ENCODE measurements around the gene CGAS.
A peak's percentile ranks its signal among the peaks of the same experiment; 100 is the strongest.
"Not testable (repeated sequence)": the region's sequence is repeated elsewhere in the genome, so short reads cannot be mapped to it uniquely, and the experiment has no call there.

CGAS gene

DNA sequence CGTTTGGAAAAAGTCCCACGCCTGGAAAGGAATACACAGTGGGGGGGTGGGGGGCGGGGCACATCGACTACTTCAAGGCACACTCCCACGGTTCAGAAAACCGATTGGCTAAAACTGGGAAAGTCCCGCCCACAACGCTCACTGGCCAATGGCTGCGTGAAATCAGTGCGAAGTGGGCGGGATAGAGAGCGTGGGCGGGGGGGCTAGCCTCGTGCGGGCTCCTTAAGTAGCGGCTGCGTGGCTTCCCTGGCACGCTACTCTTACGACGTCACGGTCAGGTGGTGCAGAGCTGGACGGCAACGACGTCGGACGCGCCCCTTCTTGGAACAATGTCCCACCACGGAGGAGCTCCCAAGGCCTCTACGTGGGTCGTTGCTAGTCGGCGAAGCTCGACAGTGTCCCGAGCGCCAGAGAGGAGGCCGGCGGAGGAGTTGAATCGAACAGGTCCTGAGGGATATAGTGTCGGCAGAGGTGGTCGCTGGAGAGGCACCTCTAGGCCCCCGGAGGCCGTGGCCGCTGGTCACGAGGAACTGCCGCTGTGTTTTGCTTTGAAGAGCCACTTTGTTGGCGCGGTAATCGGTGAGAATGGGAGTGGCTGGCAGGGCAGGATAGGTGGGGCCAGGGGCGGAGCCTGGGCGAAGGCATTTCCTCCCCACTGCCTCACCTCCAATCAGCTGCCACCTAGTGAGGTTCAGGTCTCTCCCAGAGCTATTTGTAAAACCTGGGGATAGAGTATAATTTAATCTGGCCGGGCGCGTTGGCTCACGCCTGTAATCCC lies 57.3 kb downstream of the CGAS start, which contains the start of gene DDX43:
Gene DDX43, plus strand, starts transcription at position 252 of the 778 bp plus-strand sequence. Its CDS starts 78 bp downstream, at position 330.
- peak; percentile 80 for DNase-seq

DNA sequence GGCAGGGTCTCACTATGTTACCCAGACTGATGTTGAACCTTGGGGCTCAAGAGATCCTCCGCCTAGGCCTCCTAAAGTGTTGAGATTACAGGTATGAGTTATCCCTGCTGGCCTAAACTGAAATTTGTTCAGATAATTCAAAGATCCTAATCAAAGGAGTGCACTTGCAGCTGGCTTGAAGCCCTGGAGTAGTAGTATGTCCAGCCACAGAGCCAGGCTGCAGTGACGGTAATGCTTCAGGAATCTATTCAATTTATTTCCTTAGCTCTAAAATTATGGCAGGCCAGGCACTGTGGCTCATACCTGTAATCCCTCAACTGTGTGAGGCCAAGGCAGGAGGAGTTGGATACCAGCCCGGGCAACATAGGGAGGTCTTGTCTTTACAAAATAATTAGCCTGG lies 58.8 kb downstream of the CGAS start:
- DNase-seq: no peak

DNA sequence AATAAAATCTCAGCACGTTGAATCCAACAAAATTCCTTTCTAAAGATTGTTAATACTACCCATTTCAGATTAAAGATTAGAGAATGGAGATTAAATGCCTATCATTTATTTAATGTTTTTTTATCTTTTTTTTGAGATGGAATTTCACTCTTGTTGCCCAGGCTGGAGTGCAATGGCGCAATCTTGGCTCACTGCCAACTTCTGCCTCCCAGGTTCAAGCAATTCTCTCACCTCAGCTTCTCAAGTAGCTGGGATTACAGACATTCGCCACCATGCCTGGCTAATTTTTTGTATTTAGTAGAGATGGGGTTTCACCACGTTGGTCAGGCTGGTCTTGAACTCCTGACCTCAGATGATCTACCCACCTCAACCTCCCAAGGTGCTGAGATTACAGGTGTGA lies 59.9 kb downstream of the CGAS start:
- DNase-seq: not testable (repeated sequence)

DNA sequence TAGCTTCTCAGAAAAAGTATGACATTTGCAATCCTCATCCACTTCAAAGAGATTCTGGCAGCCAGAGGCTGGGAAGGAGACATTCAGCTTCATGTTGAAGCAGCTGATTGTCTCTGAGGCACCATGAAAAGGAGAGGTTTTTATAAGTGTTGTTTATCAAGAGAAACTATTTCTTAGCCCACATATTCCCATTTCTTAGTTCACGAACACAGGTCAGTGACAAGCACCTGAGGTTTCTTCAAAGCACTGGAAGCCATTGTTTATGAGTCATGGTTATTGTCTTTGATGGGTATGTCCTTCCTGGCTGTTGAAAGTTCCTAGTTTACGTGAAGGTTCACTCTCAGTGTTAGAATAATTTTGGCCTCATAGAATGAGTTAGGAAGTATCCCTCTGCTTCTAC lies 60.4 kb downstream of the CGAS start:
- peak; percentile 31 for DNase-seq

DNA sequence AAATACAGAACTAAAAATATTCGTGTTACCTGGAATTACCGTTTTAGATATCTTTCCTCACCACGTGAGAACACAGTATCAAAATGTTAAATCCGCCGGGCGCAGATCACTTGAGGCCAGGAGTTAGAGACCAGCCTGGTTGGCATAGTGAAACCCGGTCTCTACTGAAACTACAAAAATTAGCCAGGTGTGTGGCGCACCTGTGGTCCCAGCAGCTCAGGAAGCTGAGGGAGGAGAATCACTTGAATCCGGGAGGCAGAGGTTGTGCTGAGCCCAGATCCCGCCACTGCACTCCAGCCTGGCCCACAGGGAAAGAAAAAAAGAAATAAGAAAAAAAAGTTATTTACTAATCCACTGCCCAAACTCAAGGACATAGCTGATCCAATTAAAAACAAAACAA lies 62.2 kb downstream of the CGAS start:
- DNase-seq: no peak

DNA sequence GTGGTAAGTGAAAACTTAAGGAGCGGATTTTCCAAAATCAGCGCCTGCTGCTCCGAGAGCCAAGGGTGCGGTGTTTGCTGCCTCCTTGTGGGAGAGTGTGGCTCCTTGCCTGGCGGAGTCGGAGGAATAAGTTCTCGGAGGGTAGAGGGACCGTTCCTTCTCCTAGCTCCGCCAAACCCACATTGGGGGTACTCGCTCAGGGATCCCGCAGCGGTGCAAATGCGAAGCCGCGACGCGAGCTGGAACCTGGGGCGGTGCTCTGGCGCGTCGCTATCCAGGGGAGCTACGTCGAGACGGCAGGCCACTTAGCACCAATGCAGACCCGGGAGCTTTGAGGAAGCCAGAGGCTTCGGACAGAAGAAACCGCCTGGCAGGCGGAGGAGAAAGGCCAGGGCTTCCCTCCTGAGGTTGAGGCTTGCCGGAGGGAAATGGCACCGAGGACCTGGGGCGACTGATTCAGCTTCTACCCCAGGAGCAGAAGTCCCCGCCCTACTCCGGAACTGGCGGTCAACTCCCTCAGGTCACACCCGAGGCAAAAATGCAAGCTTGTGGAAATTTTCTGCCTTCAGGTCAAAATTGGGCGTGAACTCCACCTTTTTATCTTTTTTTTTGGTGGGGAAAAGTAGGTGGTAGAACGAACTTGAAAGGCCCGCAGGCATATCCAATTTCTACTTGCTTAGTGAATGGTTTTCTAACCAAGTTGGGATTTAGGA lies 63.1 kb downstream of the CGAS start:
- DNase-seq: peak; percentile 73

DNA sequence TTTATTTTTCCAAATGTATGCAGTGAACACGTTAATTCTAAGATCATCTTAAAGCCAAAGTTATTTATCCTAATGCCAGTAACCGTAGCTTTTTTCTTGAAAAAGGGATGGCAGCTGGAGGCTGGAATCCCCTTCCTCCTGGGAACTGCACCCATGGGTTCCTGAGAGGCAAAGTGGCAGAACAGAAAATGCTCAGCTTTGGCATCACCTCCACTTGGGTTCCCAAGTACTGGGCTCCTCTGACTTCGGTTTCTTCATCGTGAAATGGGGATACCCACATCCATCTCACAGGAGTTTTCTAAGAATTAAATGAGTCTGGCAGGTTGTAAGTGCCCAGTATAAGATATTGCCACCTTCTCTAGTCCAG lies 63.7 kb downstream of the CGAS start:
- no peak for DNase-seq

DNA sequence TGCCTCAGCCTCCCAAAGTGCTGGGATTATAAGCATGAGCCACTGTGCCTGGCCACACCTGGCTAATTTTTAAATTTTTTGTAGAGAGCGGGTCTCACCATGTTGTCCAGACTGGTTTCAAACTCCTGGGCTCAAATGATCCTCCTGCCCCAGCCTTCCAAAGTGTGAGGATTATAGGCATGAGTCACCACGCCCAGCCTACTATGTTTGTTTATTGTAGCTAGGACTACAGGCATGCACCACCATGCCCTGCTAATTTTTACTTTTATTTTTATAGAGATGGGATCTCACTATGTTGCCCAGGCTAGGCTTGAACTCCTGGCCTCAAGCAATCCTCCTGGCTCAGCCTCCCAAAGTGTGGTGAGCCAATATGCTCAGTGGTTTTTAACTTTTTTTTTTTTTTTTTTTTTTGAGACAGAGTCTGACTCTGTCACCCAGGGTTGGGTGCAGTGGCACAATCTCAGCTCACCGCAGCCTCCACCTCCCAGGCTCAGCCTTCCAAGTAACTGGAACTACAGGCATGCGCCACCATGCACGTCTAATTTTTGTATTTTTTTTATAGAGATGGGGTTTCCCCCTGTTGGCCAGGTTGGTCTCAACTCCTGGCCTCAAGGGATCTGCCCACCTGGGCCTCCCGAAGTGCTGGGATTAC lies 69.5 kb downstream of the CGAS start:
- DNase-seq: no peak

DNA sequence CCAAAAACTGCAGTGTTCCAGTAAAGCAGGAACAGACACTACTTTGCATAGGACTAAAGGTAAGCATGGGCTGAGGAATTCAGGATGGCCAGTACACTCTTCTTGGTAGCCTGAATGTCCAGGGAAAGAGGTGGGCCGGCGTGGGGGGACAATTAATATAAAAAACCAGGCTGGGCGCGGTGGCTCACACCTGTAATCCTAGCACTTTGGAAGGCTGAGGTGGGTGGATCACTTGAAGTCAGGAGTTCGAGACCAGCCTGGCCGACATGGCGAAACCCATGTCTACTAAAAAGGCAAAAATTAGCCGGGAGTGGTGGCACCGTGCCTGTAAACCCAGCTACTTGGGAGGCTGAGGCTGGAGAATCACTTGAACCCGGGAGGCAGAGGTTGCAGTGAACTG lies 70.6 kb downstream of the CGAS start:
- DNase-seq: not testable (repeated sequence)

DNA sequence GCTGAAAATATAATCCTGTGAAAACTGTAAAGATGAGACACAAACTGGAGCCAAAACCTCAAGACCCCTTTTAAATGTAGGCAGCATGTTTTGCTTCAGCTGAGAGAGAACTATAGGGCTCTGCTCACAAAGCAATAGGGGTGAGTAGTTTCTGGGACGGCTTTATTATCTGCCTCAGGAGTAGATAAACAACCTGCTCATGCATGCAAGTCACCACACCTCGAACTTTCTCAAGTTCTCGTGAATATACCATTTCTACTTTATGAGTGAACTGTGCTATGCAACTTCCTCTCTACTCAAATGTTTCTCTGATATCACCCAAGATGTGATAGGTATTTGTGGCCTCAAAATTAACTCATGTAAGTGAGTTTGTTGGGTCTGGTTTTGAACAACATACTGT lies 74.9 kb downstream of the CGAS start:
- no peak for DNase-seq

DNA sequence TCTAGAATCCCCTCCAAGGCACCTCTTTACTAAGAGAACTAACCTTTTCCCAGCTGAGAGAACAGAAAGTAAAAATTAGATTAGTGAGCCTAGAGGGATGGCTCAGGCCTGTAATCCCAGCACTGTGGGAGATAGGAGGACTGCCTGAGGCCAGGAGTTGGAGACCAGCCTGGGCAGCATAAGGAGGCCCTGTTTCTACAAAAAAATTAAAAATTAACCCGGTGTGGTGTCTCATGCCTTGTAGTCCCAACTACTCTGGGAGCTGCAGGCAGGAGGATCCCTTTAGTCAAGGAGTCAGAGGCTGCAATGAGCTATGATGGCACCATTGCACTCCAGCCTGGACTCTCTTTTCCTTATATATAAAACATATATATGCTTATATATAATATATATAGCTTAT lies 76.9 kb downstream of the CGAS start:
- DNase-seq: no peak

Data from CD4-positive, alpha-beta T cell treated with Interleukin-12 subunit alpha and Interleukin-12 subunit beta, for 1 hour (primary cell).